Spleen (tissue), 7 donors: ENCODE measurements around the gene TYR.
"Not testable (repeated sequence)": the region's sequence is repeated elsewhere in the genome, so short reads cannot be mapped to it uniquely, and the experiment has no call there.

Experiments
- POLR2A ChIP-seq, 3 donors: fragments of 450-650 bp; IDR thresholded peaks; one replicate each; pipeline ENCODE4 v1.5.1; 2017; ENCODE audit warnings: antibody characterized with exemption in 3 of 3, mild to moderate bottlenecking in 1 of 3
- POLR2AphosphoS5 ChIP-seq, 3 donors: sonication (generic); formaldehyde crosslinking; IDR thresholded peaks; one replicate each; pipeline ENCODE4 v1.5.1; 2017; ENCODE audit warnings: antibody characterized with exemption in 3 of 3
- TF ChIP-seq, protein P1 (sequence below), 11 experiments: fragments of 200-600 bp in 7 of 11; fragments of 450-650 bp in 4 of 11; sonication (generic) in 4 of 11; IDR thresholded peaks in 8 of 11; conservative IDR thresholded peaks in 3 of 11; 1 replicate in 7 of 11; 2 replicates in 4 of 11; pipeline versions ENCODE4 v1.4.0 to v1.8.0; 2016 to 2021; ENCODE audit warnings: antibody characterized with exemption in 11 of 11, inconsistent platforms in 4 of 11, mild to moderate bottlenecking in 1 of 11
- donor health status: DM: no; HTN: no; CAD: no; lungs with moderate emphysema.
- donor health status: DM: no; HTN: no; CAD: no.
- donor health status: DM: no; HTN: no; CAD: no.

DNA sequence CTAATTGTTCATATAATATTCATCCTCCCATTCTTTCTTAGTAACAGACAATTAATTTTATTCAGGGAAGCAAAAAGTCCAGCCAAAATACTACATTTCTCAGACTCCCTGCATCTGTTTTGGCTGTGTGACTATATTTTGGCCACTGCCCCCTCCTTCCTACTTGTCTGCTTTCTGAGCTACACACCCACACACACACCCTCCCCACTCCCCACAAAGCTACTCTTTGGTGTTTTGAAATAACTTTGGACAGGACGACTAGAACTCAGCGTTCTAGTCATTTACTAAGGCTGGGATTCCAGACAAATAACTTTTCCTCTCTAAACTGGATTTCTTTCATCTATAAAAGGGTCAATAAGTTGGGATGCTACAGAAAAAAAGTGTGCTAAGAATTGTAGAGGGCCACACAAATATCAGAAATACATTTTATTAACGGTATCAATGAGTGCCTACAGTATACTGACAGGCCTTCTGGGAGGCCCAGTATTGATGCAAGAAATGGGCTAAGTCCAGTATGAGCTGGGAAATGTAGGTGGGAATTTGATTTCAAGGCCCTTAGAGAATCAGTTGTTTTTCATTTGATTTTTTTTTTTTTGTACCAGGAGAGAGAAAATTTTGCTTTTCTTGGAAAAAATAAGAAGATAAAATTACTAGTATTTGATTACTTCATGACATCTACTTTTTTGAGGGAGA is 165.4 kb downstream of the TYR start:
- TF ChIP-seq, protein P1, sequence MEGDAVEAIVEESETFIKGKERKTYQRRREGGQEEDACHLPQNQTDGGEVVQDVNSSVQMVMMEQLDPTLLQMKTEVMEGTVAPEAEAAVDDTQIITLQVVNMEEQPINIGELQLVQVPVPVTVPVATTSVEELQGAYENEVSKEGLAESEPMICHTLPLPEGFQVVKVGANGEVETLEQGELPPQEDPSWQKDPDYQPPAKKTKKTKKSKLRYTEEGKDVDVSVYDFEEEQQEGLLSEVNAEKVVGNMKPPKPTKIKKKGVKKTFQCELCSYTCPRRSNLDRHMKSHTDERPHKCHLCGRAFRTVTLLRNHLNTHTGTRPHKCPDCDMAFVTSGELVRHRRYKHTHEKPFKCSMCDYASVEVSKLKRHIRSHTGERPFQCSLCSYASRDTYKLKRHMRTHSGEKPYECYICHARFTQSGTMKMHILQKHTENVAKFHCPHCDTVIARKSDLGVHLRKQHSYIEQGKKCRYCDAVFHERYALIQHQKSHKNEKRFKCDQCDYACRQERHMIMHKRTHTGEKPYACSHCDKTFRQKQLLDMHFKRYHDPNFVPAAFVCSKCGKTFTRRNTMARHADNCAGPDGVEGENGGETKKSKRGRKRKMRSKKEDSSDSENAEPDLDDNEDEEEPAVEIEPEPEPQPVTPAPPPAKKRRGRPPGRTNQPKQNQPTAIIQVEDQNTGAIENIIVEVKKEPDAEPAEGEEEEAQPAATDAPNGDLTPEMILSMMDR (IDR thresholded peaks at IDR 0.05 in 8 of 11, conservative IDR thresholded peaks at IDR 0.05 in 3 of 11) = not testable (repeated sequence)
- not testable (repeated sequence) for TF ChIP-seq POLR2A, POLR2AphosphoS5 (IDR thresholded peaks at IDR 0.05)
